Natural killer cell (primary cell): Measurements from ENCODE around the gene PHB1. TPM values are rescaled to one million over a fixed set of nuclear protein-coding genes. Genes with fewer than 3 reads are reported as not detected.
"Not testable (repeated sequence)": the region's sequence is repeated elsewhere in the genome, so short reads cannot be mapped to it uniquely, and the experiment has no call there.

Source experiments
- ATAC-seq, 3 donors: fragments of 150-1000 bp in 2 of 3; fragments of 200-7000 bp in 1 of 3; cut with Tn5 transposase; 1 replicate in 1 of 3; 2 replicates in 2 of 3; pipeline ENCODE4 v1.10.0; 2021; ENCODE audit warnings: mild to moderate bottlenecking in 2 of 3, moderate library complexity in 2 of 3
- DNase-seq, 2 donors: peaks; one replicate each; pipeline versions ENCODE4 v3.0.0 to v3.0.0-alpha.2; 2013 to 2021; ENCODE audit warnings: mixed read lengths in 1 of 2
- H3K27ac ChIP-seq: one replicate; pipeline ENCODE4 v1.5.1; 2013; ENCODE audit warnings: mild to moderate bottlenecking, low read length
- H3K27me3 ChIP-seq: one replicate; pipeline ENCODE4 v1.6.1; 2013; ENCODE audit warnings: low read length; ENCODE audit not compliant: control insufficient read depth, insufficient read depth
- H3K36me3 ChIP-seq: one replicate; pipeline ENCODE4 v1.6.1; 2013; ENCODE audit warnings: low read length; ENCODE audit not compliant: control insufficient read depth, insufficient read depth
- H3K4me1 ChIP-seq: one replicate; pipeline ENCODE4 v1.6.1; 2013; ENCODE audit warnings: low read length; ENCODE audit not compliant: control insufficient read depth, insufficient read depth
- H3K4me3 ChIP-seq: one replicate; pipeline ENCODE4 v1.5.1; 2013; ENCODE audit warnings: low read length
- H3K9me3 ChIP-seq: one replicate; pipeline ENCODE4 v1.6.1; 2013; ENCODE audit warnings: low read length; ENCODE audit not compliant: control insufficient read depth, insufficient read depth
- H3K27ac Mint-ChIP-seq, 2 donors: one replicate each; pipeline ENCODE4 v1.8.0; 2022; ENCODE audit warnings: mild to moderate bottlenecking in 2 of 2, mixed read lengths in 2 of 2, moderate library complexity in 1 of 2
- H3K27me3 Mint-ChIP-seq, 2 donors: one replicate each; pipeline ENCODE4 v1.8.0; 2022; ENCODE audit warnings: low read depth in 2 of 2, mixed read lengths in 2 of 2
- H3K36me3 Mint-ChIP-seq: one replicate; pipeline ENCODE4 v1.8.0; 2022; ENCODE audit warnings: mixed read lengths
- H3K4me1 Mint-ChIP-seq, 2 donors: one replicate each; pipeline ENCODE4 v1.8.0; 2022; ENCODE audit warnings: mixed read lengths in 2 of 2
- H3K4me3 Mint-ChIP-seq: one replicate; pipeline ENCODE4 v1.8.0; 2022; ENCODE audit warnings: mild to moderate bottlenecking, moderate library complexity, mixed read lengths
- H3K9me3 Mint-ChIP-seq, 2 donors: one replicate each; pipeline ENCODE4 v1.8.0; 2022; ENCODE audit warnings: mixed read lengths in 2 of 2
- CTCF ChIP-seq: fragments of 200-600 bp; IDR thresholded peaks from one replicate; pipeline ENCODE4 v1.8.0; 2022; ENCODE audit warnings: antibody characterized with exemption
- WGBS: methylation state at CpG from one replicate; pipeline ENCODE4 v1.1.7; 2013; ENCODE audit warnings: missing lambda C conversion rate; ENCODE audit not compliant: insufficient coverage; 5-methylcytosine and 5-hydroxymethylcytosine counted together
- intact Hi-C: fragments of 100-400 bp; cut with micrococcal nuclease; formaldehyde crosslinking; loops from one replicate; pipeline ENCODE4 v1.14.2; 2022
- total RNA-seq, 4 donors: library from RNA; stranded (reverse); fragments of 120-200 nt in 1 of 4; gene quantifications; one replicate each; pipeline versions ENCODE4 v1.2.3 to v1.2.4, GENCODE V29; 2013 to 2022

Gene PHB1
- total RNA-seq, 3 donors from 2014 or later (not counting 1 experiment from before 2014, with no cell fraction given), result 49.6 to 66.2 (median 60.3) TPM

GRCh38 chr17:49431743-49432142 is 17.1 kb upstream of the PHB1 start:
- Mint-ChIP-seq H3K4me3 (no peak overlapping the region), H3K27me3 (peaks cover 11 to 15% of the 10 kb centered on the region in 2 donors), H3K9me3 (no peaks in the 10 kb centered on the region), H3K4me1 (no peaks in the 10 kb centered on the region), H3K27ac (no peak overlapping the region), H3K36me3 (no peaks in the 10 kb centered on the region)
- ATAC-seq (no peak), DNase-seq (no peak)
- H3K27ac ChIP-seq, result no peak overlapping the region
- intact Hi-C loops, result no loop called here
- no peaks in the 10 kb centered on the region for H3K4me1 ChIP-seq
- H3K36me3 ChIP-seq, result no peaks in the 10 kb centered on the region
- 91% methylated on average over 8 of the region's 8 CpGs for WGBS
- H3K9me3 ChIP-seq, result no peaks in the 10 kb centered on the region
- TF ChIP-seq CTCF, result no peak
- no peak overlapping the region for H3K4me3 ChIP-seq
- H3K27me3 ChIP-seq, result no peaks in the 10 kb centered on the region

GRCh38 chr17:49425004-49425286 is 10.3 kb upstream of the PHB1 start:
- Histone ChIP-seq H3K9me3 (peaks cover 4% of the 10 kb centered on the region), H3K27me3 (no peaks in the 10 kb centered on the region), H3K36me3 (no peaks in the 10 kb centered on the region), H3K27ac (no peak overlapping the region), H3K4me3 (no peak overlapping the region), H3K4me1 (no peaks in the 10 kb centered on the region)
- H3K9me3 Mint-ChIP-seq, result peaks cover 0 to 3% of the 10 kb centered on the region in 2 donors
- H3K4me1 Mint-ChIP-seq, result no peaks in the 10 kb centered on the region
- H3K27me3 Mint-ChIP-seq, result peaks cover 7 to 28% of the 10 kb centered on the region in 2 donors
- no peak for TF ChIP-seq CTCF
- no peak for DNase-seq
- ATAC-seq, result no peak
- H3K27ac Mint-ChIP-seq, result no peak overlapping the region
- no peaks in the 10 kb centered on the region for H3K36me3 Mint-ChIP-seq
- H3K4me3 Mint-ChIP-seq, result no peak overlapping the region
- intact Hi-C loops, result no loop called here

GRCh38 chr17:49424276-49425003 is 9.8 kb upstream of the PHB1 start:
- ATAC-seq, H3K9me3 ChIP-seq, H3K9me3 Mint-ChIP-seq, intact Hi-C loops, H3K27me3 ChIP-seq, DNase-seq, H3K27ac ChIP-seq, H3K4me1 Mint-ChIP-seq, H3K4me3 Mint-ChIP-seq, H3K4me1 ChIP-seq, H3K36me3 Mint-ChIP-seq, H3K4me3 ChIP-seq, H3K27ac Mint-ChIP-seq, H3K36me3 ChIP-seq: not testable (repeated sequence)
- WGBS, result 93% methylated on average over 16 of the region's 16 CpGs
- H3K27me3 Mint-ChIP-seq, result peaks cover 7 to 28% of the 10 kb centered on the region in 2 donors

GRCh38 chr17:49422714-49423113 is 8.0 kb upstream of the PHB1 start:
- Histone ChIP-seq H3K4me3 (no peak overlapping the region), H3K9me3 (peaks cover 4% of the 10 kb centered on the region), H3K27me3 (no peaks in the 10 kb centered on the region), H3K36me3 (no peaks in the 10 kb centered on the region), H3K27ac (no peak overlapping the region), H3K4me1 (no peaks in the 10 kb centered on the region)
- H3K4me1 Mint-ChIP-seq, result no peaks in the 10 kb centered on the region
- peaks cover 13 to 24% of the 10 kb centered on the region in 2 donors for H3K27me3 Mint-ChIP-seq
- no peak overlapping the region for H3K4me3 Mint-ChIP-seq
- no peaks in the 10 kb centered on the region for H3K36me3 Mint-ChIP-seq
- peaks cover 0 to 3% of the 10 kb centered on the region in 2 donors for H3K9me3 Mint-ChIP-seq
- DNase-seq, result no peak
- ATAC-seq, result no peak
- no CpG with 5 or more reads among the region's 1 CpG for WGBS
- intact Hi-C loops, result no loop called here
- TF ChIP-seq CTCF, result no peak
- no peak overlapping the region for H3K27ac Mint-ChIP-seq

- DNase-seq, H3K4me1 Mint-ChIP-seq, H3K4me1 ChIP-seq, H3K36me3 Mint-ChIP-seq, H3K9me3 Mint-ChIP-seq, H3K27ac Mint-ChIP-seq, H3K4me3 ChIP-seq, H3K27me3 ChIP-seq, H3K4me3 Mint-ChIP-seq, intact Hi-C loops, H3K9me3 ChIP-seq, ATAC-seq, H3K36me3 ChIP-seq, H3K27ac ChIP-seq: not testable (repeated sequence)
- peaks cover 7 to 16% of the 10 kb centered on the region in 2 donors for H3K27me3 Mint-ChIP-seq
- WGBS, result 84% methylated on average over 23 of the region's 23 CpGs
These were observed 5.1 kb upstream of the PHB1 start for GRCh38 chr17:49419761-49420160.
